Right renal cortex interstitium (tissue), 3 donors: ENCODE data around the gene PBX3. TPM values are rescaled to one million over a fixed set of nuclear protein-coding genes. Genes with fewer than 3 reads are reported as not detected.
"Not testable (repeated sequence)": the region's sequence is repeated elsewhere in the genome, so short reads cannot be mapped to it uniquely, and the experiment has no call there.

ENCODE experiments used
- DNase-seq, 3 donors: peaks; one replicate each; pipeline ENCODE4 v3.0.0-alpha.2; 2013; ENCODE audit warnings: low read depth in 3 of 3, low spot score in 2 of 3
- polyA plus RNA-seq, 3 donors: library from polyadenylated mRNA; unstranded; fragments of 120-200 nt; gene quantifications; one replicate each; pipeline ENCODE4 v1.2.1, GENCODE V29; 2013; ENCODE audit not compliant: insufficient read length in 3 of 3

PBX3 gene
- polyA plus RNA-seq, 3 donors = 30.1 to 31.5 (median 30.6) TPM

DNA sequence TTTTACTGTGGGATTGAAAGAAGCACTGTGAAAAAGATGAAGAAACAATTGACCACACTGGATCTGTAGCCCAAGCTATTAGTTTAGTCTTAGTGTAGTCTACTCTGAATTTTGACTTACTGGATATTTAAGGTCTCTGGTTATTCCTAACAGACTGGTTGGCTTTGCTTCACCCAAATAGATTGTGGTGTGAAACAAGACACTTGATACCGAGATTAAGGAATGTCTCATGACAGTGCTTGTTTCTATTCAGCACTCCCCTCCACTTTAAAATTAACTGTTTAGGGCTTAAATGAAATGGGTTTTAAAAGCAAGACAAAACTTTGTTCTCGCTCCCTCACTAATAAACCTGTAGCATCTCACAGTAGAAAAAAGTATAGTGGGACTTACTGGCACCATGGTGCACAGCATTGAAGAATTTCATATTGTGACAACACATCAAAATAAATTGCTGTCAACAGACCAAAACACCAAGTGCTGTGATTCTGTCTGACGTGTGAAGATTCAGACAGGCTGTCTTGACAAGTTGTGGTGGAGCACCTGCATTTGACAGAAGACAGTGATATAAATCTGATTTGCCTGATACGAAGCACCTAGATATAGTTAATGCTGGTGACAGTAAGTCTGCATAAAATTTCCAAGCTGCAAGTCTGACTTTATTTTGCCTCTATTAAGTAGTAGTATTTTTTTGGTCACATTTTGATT, 73.1 kb downstream of the PBX3 start:
- no peak for DNase-seq

GRCh38 chr9:125821078-125821477, 73.9 kb downstream of the PBX3 start:
- DNase-seq = no peak

- DNase-seq = no peak
Observed at GRCh38 chr9:125822160-125822559, 75.0 kb downstream of the PBX3 start.

- DNase-seq = no peak
Observed at GRCh38 chr9:125822902-125823301, 75.7 kb downstream of the PBX3 start.

DNA sequence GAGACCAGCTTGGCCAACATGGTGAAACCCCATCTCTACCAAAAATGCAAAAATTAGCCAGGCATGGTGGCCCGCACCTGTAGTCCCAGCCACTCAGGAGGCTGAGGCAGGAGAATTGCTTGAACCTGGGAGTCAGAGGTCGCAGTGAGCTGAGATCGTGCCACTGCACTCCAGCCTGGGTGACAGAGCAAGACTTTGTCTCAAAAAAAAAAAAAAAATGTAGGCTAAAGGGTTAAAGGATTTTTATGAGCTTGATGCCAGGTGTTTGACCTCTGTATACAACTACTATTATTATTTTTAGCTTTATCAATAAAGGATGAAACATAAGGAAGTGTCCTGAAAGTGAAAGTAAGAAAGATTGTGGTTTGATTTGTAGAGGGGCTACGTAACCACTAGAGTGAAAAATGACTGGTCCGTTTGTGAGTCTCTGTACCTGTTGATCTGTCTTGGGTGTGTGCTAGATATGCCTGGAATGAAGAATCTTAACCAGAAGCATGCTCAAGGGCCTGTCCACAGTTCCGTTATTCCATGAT, 76.8 kb downstream of the PBX3 start:
- not testable (repeated sequence) for DNase-seq

- no peak for DNase-seq
Observed at GRCh38 chr9:125825762-125826161, 78.6 kb downstream of the PBX3 start.

- DNase-seq = no peak
Observed at GRCh38 chr9:125826850-125827249, 79.7 kb downstream of the PBX3 start.

DNA sequence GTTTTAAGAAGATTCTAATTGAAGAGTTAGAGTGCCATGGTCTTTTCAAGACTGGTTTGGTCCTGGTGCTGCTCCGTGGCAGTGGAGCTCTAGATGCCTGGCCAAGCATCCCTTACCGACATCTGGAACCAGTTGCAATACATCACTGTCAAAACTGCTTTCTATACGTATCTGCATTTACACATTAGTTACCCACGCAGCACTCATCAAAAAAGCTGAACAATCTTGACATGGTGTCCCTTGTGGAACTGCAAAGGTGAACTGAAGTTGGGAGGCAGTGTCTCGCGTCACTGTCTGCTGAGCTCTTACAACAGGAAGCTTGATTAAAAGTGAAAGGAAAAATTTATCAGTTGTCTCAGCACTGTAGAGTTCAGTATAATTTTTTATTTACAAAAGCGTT, 82.6 kb downstream of the PBX3 start:
- no peak for DNase-seq

- no peak for DNase-seq
Observed at GRCh38 chr9:125831054-125831453, 83.9 kb downstream of the PBX3 start.

DNA sequence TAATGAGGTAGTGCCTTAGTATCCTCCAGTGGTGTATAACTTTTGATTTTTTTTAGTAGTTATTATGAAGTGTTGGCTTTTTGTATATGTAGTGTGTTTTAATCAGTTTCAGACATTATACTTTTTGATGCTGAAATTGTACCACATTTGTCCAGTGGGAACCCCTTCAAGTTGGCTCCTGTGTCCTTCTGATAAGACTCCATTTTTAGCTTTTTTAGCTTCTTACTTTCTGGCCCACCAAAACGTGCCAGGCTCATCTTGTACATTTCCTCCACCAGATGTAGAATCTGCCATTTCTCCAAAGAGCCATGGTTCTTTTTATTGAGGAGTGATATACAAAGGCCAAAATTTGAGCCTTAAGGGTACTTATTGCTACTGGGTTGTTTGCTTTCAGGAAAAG, 84.4 kb downstream of the PBX3 start:
- no peak for DNase-seq

- DNase-seq = no peak
Observed at GRCh38 chr9:125835655-125836054, 88.5 kb downstream of the PBX3 start.

- DNase-seq = no peak
Observed at GRCh38 chr9:125839317-125839716, 92.1 kb downstream of the PBX3 start.

DNA sequence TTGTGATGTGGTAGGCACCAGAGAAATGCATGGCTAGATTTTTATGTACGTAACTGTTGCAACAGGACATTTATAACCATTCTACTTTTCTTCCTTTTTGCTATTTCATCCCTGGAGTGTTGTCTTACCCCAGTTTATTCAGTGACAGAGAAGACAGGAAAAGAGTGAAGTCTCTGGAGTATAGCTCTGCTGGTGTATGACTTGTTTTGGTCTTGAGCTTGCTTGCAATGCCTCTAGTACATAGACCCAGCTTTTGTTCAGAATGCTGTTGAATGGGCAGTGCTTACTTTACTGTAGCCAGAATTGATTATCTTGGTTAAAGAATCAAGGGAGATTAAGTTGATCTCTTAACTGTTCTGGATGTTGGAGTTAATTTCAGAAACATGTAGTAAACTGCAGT, 94.3 kb downstream of the PBX3 start:
- no peak for DNase-seq

- no peak for DNase-seq
Observed at GRCh38 chr9:125842242-125842641, 95.1 kb downstream of the PBX3 start.

GRCh38 chr9:125843646-125844045, 96.5 kb downstream of the PBX3 start:
- DNase-seq = peak in 1 of 3 donors; percentile 15

GRCh38 chr9:125844611-125845010, 97.4 kb downstream of the PBX3 start:
- DNase-seq = no peak

DNA sequence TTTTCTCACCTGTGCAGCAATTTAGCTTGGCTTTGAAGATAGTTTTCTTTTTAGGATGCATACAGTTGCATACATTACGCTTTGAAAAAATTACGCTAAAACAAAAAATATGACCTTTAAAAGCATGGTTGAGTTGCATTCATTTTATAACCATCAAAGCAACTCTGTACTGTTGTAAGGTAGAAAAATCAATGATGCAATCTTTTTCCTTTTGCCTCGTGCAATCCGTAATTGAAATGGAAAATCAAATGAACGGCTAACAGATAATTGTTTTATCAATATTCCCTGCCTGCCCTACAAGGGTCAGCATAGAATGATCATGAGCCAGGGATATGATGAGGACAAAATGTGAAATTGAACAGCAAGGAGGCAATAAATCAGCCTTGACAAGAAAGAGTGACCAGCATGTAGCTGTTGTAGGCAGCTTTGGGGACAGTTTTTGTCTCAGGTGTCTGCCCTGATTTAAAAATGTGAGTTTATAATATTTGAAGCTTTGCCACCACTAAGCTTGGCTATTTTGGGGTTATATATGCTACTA, 98.2 kb downstream of the PBX3 start:
- no peak for DNase-seq

DNA sequence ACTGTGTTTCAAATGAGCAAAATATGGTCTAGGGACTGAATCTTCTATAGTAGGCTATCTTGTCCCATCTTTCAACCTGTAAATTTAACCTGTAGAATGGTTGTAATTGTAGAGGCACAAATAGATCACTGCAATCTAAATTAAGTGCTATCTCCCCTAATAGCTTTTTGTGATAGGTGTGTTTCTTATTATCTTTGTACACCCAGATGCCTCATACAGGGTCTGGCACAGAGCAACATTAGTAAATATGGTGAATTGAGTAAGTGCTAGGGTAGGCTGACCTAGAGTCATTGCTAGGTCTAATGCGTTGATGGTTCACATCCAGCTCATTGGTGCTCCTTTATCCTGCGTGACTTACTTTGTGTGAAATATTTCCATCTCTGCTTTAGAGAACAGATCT, 100.6 kb downstream of the PBX3 start:
- DNase-seq = no peak

DNA sequence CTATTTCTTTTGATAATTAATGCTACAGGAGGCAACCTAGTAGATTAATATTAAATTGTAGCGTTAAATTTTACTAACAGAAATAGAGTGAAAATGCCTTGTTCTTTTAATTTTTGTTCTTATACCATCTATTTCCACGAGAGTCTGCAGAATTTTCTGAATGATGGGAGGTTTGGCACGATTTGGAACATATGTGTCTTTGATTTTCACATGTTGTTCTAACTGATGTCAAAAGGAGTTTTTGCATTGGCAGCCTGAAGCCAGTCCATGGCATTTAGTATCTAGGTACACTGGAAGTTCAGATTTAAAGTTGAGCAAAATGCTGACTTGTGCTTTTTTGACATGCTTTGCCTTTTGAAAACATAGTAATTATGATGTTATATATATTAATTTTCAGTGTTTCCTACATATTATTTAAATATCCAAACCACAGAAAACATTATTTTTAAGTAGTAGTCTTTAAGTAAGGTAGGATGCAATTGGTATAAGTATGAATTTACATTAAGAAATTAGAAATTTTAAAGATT, 103.0 kb downstream of the PBX3 start:
- no peak for DNase-seq

DNA sequence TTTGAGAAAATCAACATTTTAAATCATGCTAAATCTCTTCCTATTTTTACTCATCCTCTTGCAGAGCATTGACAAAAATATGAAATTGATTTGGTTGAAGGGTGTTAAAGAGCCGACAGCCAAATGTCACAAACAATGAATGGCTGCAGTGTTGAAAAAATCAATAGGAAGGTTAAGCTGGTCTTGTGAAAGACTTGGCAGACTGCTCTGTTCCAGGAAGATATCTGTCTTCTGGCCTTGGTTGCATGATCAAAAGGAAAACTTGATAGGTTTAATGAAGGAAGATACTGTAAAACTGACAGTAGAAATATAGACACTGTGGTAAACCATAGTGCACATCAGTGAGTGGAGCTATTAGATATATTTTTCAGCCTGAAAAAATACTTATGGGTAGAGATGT, 103.6 kb downstream of the PBX3 start:
- no peak for DNase-seq

DNA sequence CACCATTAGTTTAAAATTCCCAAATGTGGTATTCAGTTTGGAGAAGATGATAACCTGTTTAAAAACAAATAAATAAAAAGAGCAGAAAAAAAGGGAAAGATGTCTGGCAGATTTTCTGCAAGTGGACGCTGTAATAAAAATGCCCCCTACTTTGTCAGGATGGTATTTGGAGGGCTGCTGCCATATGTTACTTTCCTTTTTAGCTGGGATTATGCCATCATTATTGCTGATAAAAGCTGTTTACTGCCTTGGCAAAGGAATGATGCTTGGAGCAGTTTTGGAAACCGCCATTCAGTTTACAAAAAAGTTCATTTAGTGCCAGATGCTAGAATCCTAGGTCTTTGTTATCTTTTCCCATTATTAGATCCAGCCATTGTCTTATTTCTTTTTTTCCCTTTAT, 104.8 kb downstream of the PBX3 start:
- no peak for DNase-seq

DNA sequence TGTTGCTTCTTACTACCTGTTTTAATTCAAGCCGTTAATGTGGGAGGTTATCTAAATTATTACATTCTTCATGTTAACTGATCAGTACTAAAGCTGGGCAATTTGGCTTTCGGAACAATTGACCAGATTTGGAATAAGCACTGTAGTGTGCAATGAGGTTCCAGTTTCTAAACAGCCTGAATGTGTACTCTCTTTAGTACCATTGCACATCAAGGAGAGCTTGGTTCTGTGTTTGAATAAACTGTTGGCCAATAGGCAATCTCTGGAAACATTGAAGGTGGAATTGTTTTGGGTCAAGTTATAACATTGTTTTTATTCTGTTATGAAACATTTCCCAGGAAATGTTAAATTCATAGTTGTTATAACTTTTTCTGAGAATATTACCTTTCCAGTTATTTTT, 105.2 kb downstream of the PBX3 start:
- DNase-seq = no peak
